CD4-positive, alpha-beta memory T cell (primary cell): ENCODE measurements around the gene CPSF7. TPM values are rescaled to one million over a fixed set of nuclear protein-coding genes. Genes with fewer than 3 reads are reported as not detected.

Experiments used
- CTCF ChIA-PET: fragments of 350-600 bp; sonication (Branson Sonifier 250); formaldehyde crosslinking; loops from one replicate; lab custom pipeline; 2021; ENCODE audit warnings: inconsistent platforms; ENCODE audit not compliant: partially characterized antibody; lab: Charles Lee
- POLR2A ChIA-PET: fragments of 350-600 bp; sonication (Branson Sonifier 250); formaldehyde crosslinking; loops from one replicate; lab custom pipeline; 2021; ENCODE audit not compliant: partially characterized antibody; lab: Charles Lee
- DNase-seq, 5 donors: peaks; one replicate each; pipeline versions ENCODE4 v3.0.0 to v3.0.0-alpha.2; 2020 to 2022; ENCODE audit warnings: mixed read lengths in 1 of 5
- H3K27ac ChIP-seq: one replicate; pipeline ENCODE4 v1.7.0; 2013; ENCODE audit warnings: low read depth, low read length
- H3K27me3 ChIP-seq: 2 replicates; pipeline ENCODE4 v1.7.0; 2013; ENCODE audit warnings: mild to moderate bottlenecking, low read length, moderate library complexity; ENCODE audit not compliant: insufficient read depth
- H3K36me3 ChIP-seq: 2 replicates; pipeline ENCODE4 v1.7.0; 2013; ENCODE audit warnings: mild to moderate bottlenecking, low read length, moderate library complexity; ENCODE audit not compliant: insufficient read depth
- H3K4me1 ChIP-seq: 2 replicates; pipeline ENCODE4 v1.7.0; 2013; ENCODE audit warnings: mild to moderate bottlenecking, low read length, moderate library complexity; ENCODE audit not compliant: insufficient read depth
- H3K4me3 ChIP-seq, 2 donors: one replicate each; pipeline ENCODE4 v1.7.0; 2013; ENCODE audit warnings: low read length in 2 of 2, mild to moderate bottlenecking in 1 of 2
- H3K9me3 ChIP-seq, 2 donors: one replicate each; pipeline ENCODE4 v1.7.0; 2013; ENCODE audit warnings: low read length in 2 of 2, control low read depth in 1 of 2; ENCODE audit not compliant: control insufficient read depth in 1 of 2
- H3K27ac Mint-ChIP-seq, 7 donors: one replicate each; pipeline ENCODE4 v1.8.0; 2020 to 2021; ENCODE audit warnings: mixed read lengths in 7 of 7, mild to moderate bottlenecking in 6 of 7, inconsistent platforms in 3 of 7, moderate library complexity in 3 of 7
- H3K27me3 Mint-ChIP-seq, 2 donors: one replicate each; pipeline ENCODE4 v1.8.0; 2020 to 2021; ENCODE audit warnings: mixed read lengths in 2 of 2
- H3K36me3 Mint-ChIP-seq, 2 donors: one replicate each; pipeline ENCODE4 v1.8.0; 2020 to 2021; ENCODE audit warnings: mixed read lengths in 2 of 2, inconsistent platforms in 1 of 2, mild to moderate bottlenecking in 1 of 2
- H3K4me1 Mint-ChIP-seq, 4 donors: one replicate each; pipeline ENCODE4 v1.8.0; 2020 to 2021; ENCODE audit warnings: mixed read lengths in 4 of 4, mild to moderate bottlenecking in 1 of 4
- H3K4me3 Mint-ChIP-seq, 8 donors: one replicate each; pipeline ENCODE4 v1.8.0; 2020 to 2021; ENCODE audit warnings: mixed read lengths in 8 of 8, mild to moderate bottlenecking in 7 of 8, moderate library complexity in 6 of 8, inconsistent platforms in 3 of 8
- H3K9me3 Mint-ChIP-seq, 8 donors: one replicate each; pipeline ENCODE4 v1.8.0; 2020 to 2021; ENCODE audit warnings: mixed read lengths in 8 of 8, mild to moderate bottlenecking in 5 of 8, inconsistent platforms in 3 of 8, moderate library complexity in 1 of 8
- intact Hi-C: fragments of 100-400 bp; cut with micrococcal nuclease; formaldehyde crosslinking; loops from one replicate; pipeline ENCODE4 v1.15.1; 2023
- polyA plus RNA-seq, 2 donors: library from polyadenylated mRNA; unstranded; fragments of 300-500 nt; fragmentation: Illumina TruSeq; gene quantifications; one replicate each; pipeline ENCODE4 v1.2.3, GENCODE V29; 2021
- total RNA-seq, 2 experiments: library from RNA; stranded (reverse); gene quantifications; one replicate each; pipeline ENCODE4 v1.2.3, GENCODE V29; 2021

CPSF7 gene
- total and polyA plus RNA-seq, 4 experiments from 2014 or later, result 19.9 to 149 (median 89.4) TPM

GRCh38 chr11:61359516-61359915 is 70.3 kb downstream of the CPSF7 start:
- Mint-ChIP-seq H3K27me3 (no peaks in the 10 kb centered on the region), H3K27ac (peak overlapping the region in 5 of 7 donors; percentile 27 to 92 (median 67)), H3K4me3 (peak overlapping the region in 4 of 8 donors; percentile 21 to 59 (median 35)), H3K9me3 (peaks cover 0 to 3% (median 0%) of the 10 kb centered on the region in 8 donors), H3K4me1 (peaks cover 25 to 51% (median 36%) of the 10 kb centered on the region in 4 donors), H3K36me3 (peaks cover 3 to 34% of the 10 kb centered on the region in 2 donors)
- Histone ChIP-seq H3K9me3 (no peaks in the 10 kb centered on the region), H3K4me3 (no peak overlapping the region), H3K4me1 (peaks cover 27% of the 10 kb centered on the region), H3K36me3 (peaks cover 8% of the 10 kb centered on the region), H3K27me3 (no peaks in the 10 kb centered on the region), H3K27ac (no peak overlapping the region)
- ChIA-PET CTCF (interaction anchor here (2.8 to 7.1 kb wide), 3 partner anchors 23 to 26 kb away, joined by 22 to 92 read pairs (median 48); no protein-coding TSS in a partner anchor), POLR2A (interaction anchor here (1.3 to 6.3 kb wide), 3 partner anchors 11 to 70 kb away, joined by 3 to 97 read pairs (median 37); partner anchors contain the start of genes CPSF7, DDB1, SDHAF2 and TKFC)
- DNase-seq, result no peak
- intact Hi-C loops, result no loop called here

- no peaks in the 10 kb centered on the region for H3K27me3 ChIP-seq
- ChIA-PET POLR2A (interaction anchor here (0.5 to 6.3 kb wide), 4 partner anchors 14 to 35 kb away, joined by 3 to 97 read pairs (median 3); partner anchors contain the start of genes DDB1 and TKFC), CTCF (interaction anchor here (2.8 kb wide), 1 partner anchor 23 kb away, joined by 22 read pairs; no protein-coding TSS in a partner anchor)
- intact Hi-C loops, result no loop called here
- Mint-ChIP-seq H3K27me3 (no peaks in the 10 kb centered on the region), H3K4me3 (peak overlapping the region in 1 of 8 donors; percentile 20), H3K27ac (no peak overlapping the region), H3K4me1 (peaks cover 22 to 46% (median 32%) of the 10 kb centered on the region in 4 donors), H3K9me3 (peaks cover 0 to 3% (median 0%) of the 10 kb centered on the region in 8 donors), H3K36me3 (peaks cover 4 to 25% of the 10 kb centered on the region in 2 donors)
- H3K4me3 ChIP-seq, result no peak overlapping the region
- DNase-seq, result no peak
- no peak overlapping the region for H3K27ac ChIP-seq
- peaks cover 6% of the 10 kb centered on the region for H3K36me3 ChIP-seq
- H3K9me3 ChIP-seq, result no peaks in the 10 kb centered on the region
- H3K4me1 ChIP-seq, result peaks cover 24% of the 10 kb centered on the region
Measured at GRCh38 chr11:61358566-61358965, 71.2 kb downstream of the CPSF7 start.

GRCh38 chr11:61357894-61358239 is 71.9 kb downstream of the CPSF7 start:
- Mint-ChIP-seq H3K27me3 (no peaks in the 10 kb centered on the region), H3K36me3 (peaks cover 11 to 27% of the 10 kb centered on the region in 2 donors), H3K9me3 (peaks cover 0 to 3% (median 0%) of the 10 kb centered on the region in 8 donors), H3K4me1 (peaks cover 19 to 39% (median 27%) of the 10 kb centered on the region in 4 donors), H3K4me3 (peak overlapping the region in 3 of 8 donors; percentile 21 to 27 (median 25)), H3K27ac (peak overlapping the region in 3 of 7 donors; percentile 35 to 50 (median 43))
- peaks cover 17% of the 10 kb centered on the region for H3K4me1 ChIP-seq
- H3K27me3 ChIP-seq, result no peaks in the 10 kb centered on the region
- intact Hi-C loops, result no loop called here
- DNase-seq, result no peak
- no peaks in the 10 kb centered on the region for H3K9me3 ChIP-seq
- peaks cover 13% of the 10 kb centered on the region for H3K36me3 ChIP-seq
- ChIA-PET CTCF (interaction anchor here (0.8 to 2.8 kb wide), 2 partner anchors 22 to 27 kb away, joined by 3 to 22 read pairs; no protein-coding TSS in a partner anchor), POLR2A (interaction anchor here (1.5 kb wide), 1 partner anchor 34 kb away, joined by 3 read pairs; no protein-coding TSS in a partner anchor)
- H3K27ac ChIP-seq, result no peak overlapping the region
- no peak overlapping the region for H3K4me3 ChIP-seq

GRCh38 chr11:61357233-61357893 is 72.4 kb downstream of the CPSF7 start:
- Histone ChIP-seq H3K36me3 (peaks cover 16% of the 10 kb centered on the region), H3K27ac (no peak overlapping the region), H3K9me3 (no peaks in the 10 kb centered on the region), H3K4me1 (peaks cover 14% of the 10 kb centered on the region), H3K4me3 (no peak overlapping the region), H3K27me3 (no peaks in the 10 kb centered on the region)
- Mint-ChIP-seq H3K4me3 (peak overlapping the region in 4 of 8 donors; percentile 11 to 27 (median 23)), H3K9me3 (peaks cover 0 to 3% (median 0%) of the 10 kb centered on the region in 8 donors), H3K27me3 (no peaks in the 10 kb centered on the region), H3K4me1 (peaks cover 16 to 34% (median 22%) of the 10 kb centered on the region in 4 donors), H3K36me3 (peaks cover 15 to 26% of the 10 kb centered on the region in 2 donors), H3K27ac (peak overlapping the region in 3 of 7 donors; percentile 43 to 72 (median 50))
- no peak for DNase-seq
- ChIA-PET CTCF (interaction anchor here (0.8 to 2.8 kb wide), 2 partner anchors 22 to 28 kb away, joined by 3 to 22 read pairs; no protein-coding TSS in a partner anchor), POLR2A (interaction anchor here (1.5 kb wide), 1 partner anchor 34 kb away, joined by 3 read pairs; no protein-coding TSS in a partner anchor)
- intact Hi-C loops, result no loop called here

- Histone ChIP-seq H3K9me3 (no peaks in the 10 kb centered on the region), H3K4me1 (peaks cover 14% of the 10 kb centered on the region), H3K27ac (no peak overlapping the region), H3K4me3 (no peak overlapping the region), H3K27me3 (no peaks in the 10 kb centered on the region), H3K36me3 (peaks cover 20% of the 10 kb centered on the region)
- no peak for DNase-seq
- POLR2A ChIA-PET, result interaction anchor here (1.3 kb wide), 1 partner anchor 20 kb away, joined by 4 read pairs; no protein-coding TSS in a partner anchor
- peaks cover 17 to 21% of the 10 kb centered on the region in 2 donors for H3K36me3 Mint-ChIP-seq
- H3K4me3 Mint-ChIP-seq, result no peak overlapping the region
- H3K27me3 Mint-ChIP-seq, result no peaks in the 10 kb centered on the region
- H3K9me3 Mint-ChIP-seq, result no peaks in the 10 kb centered on the region
- CTCF ChIA-PET, result interaction anchor here (1.4 to 3.5 kb wide), 3 partner anchors 21 to 29 kb away, joined by 11 to 22 read pairs (median 22); no protein-coding TSS in a partner anchor
- intact Hi-C loops, result no loop called here
- H3K4me1 Mint-ChIP-seq, result peaks cover 15 to 27% (median 21%) of the 10 kb centered on the region in 4 donors
- peak overlapping the region in 3 of 7 donors; percentile 18 to 83 (median 75) for H3K27ac Mint-ChIP-seq
Measured at GRCh38 chr11:61356706-61357105, 73.1 kb downstream of the CPSF7 start.

- no peak overlapping the region for H3K4me3 Mint-ChIP-seq
Measured at GRCh38 chr11:61354208-61354607, 75.6 kb downstream of the CPSF7 start.

More at GRCh38 chr11:61354208-61354607, 75.6 kb downstream of the CPSF7 start:
- H3K27me3 ChIP-seq, result no peaks in the 10 kb centered on the region
- H3K4me1 Mint-ChIP-seq, result peaks cover 5 to 9% (median 7%) of the 10 kb centered on the region in 4 donors
- no peaks in the 10 kb centered on the region for H3K9me3 Mint-ChIP-seq
- peaks cover 24 to 37% of the 10 kb centered on the region in 2 donors for H3K36me3 Mint-ChIP-seq
- intact Hi-C loops, result no loop called here
- no peak for DNase-seq
- H3K4me1 ChIP-seq, result no peaks in the 10 kb centered on the region
- peak overlapping the region in 1 of 7 donors; percentile 29 for H3K27ac Mint-ChIP-seq
- H3K4me3 ChIP-seq, result no peak overlapping the region
- H3K27ac ChIP-seq, result no peak overlapping the region
- no peaks in the 10 kb centered on the region for H3K27me3 Mint-ChIP-seq
- H3K9me3 ChIP-seq, result no peaks in the 10 kb centered on the region
- H3K36me3 ChIP-seq, result peaks cover 35% of the 10 kb centered on the region
- ChIA-PET POLR2A (no interaction called here), CTCF (interaction anchor here (2.0 to 3.5 kb wide), 2 partner anchors 18 to 32 kb away, joined by 7 to 22 read pairs; no protein-coding TSS in a partner anchor)
